HEK293T (cell line): ENCODE measurements around the gene USP21.

Experiments
- HDGF ChIP-seq: fragments of 450-650 bp; IDR thresholded peaks from 2 replicates; pipeline ENCODE4 v1.6.1; 2017; ENCODE audit warnings: antibody characterized with exemption, borderline replicate concordance
- NFRKB ChIP-seq: fragments of 450-650 bp; IDR thresholded peaks from 2 replicates; pipeline ENCODE4 v1.6.1; 2016; ENCODE audit warnings: mild to moderate bottlenecking, moderate library complexity
- SP1 ChIP-seq: fragments of 450-650 bp; IDR thresholded peaks from 2 replicates; pipeline ENCODE4 v1.6.1; 2017
- SUZ12 ChIP-seq: fragments of 450-650 bp; IDR thresholded peaks from 2 replicates; pipeline ENCODE4 v1.6.1; 2016; ENCODE audit warnings: mild to moderate bottlenecking
- TARDBP ChIP-seq: fragments of 450-650 bp; IDR thresholded peaks from 2 replicates; pipeline ENCODE4 v1.6.1; 2016

DNA sequence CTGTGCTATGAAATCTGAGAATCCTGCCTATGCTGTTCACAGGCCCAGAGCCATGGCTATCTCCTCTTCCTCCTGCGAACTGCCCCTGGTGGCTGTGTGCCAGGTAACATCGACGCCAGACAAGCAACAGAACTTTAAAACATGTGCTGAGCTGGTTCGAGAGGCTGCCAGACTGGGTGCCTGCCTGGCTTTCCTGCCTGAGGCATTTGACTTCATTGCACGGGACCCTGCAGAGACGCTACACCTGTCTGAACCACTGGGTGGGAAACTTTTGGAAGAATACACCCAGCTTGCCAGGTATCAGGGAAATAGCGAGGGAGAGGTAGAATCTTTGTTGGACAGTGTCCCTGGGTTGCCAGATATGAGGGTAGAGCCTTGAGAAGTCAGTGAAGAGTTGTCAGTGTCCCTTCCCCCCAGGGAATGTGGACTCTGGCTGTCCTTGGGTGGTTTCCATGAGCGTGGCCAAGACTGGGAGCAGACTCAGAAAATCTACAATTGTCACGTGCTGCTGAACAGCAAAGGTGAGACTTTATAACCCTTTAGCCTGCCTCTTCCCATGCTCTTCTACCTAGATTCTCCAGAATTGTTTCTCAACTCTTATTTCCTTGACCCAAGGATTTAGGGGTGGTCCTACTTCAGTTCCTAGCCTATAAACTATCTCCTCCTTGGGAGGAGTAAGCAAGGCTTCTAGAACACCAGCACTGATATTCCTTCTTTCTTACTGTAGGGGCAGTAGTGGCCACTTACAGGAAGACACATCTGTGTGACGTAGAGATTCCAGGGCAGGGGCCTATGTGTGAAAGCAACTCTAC is 40.0 kb upstream of the USP21 start:
- TF ChIP-seq TARDBP: no peak
- TF ChIP-seq NFRKB: no peak
- TF ChIP-seq SP1: no peak
- no peak for TF ChIP-seq SUZ12
- TF ChIP-seq HDGF: no peak
